ENCODE data around the gene MAP1LC3A. TPM values are rescaled to one million over a fixed set of nuclear protein-coding genes. Genes with fewer than 3 reads are reported as not detected.

The MAP1LC3A gene
- total RNA-seq, 6 experiments from 2014 or later, result 20.2 to 34.6 (median 23.9) TPM

GRCh38 chr20:34532320-34532719 lies 26.2 kb upstream of the MAP1LC3A start:
- Mint-ChIP-seq H3K4me1 (ENCODE audit: low read depth) (peaks cover 7% of the 10 kb centered on the region; the same call in 1 of the 2 replicates), H3K4me3 (no peak overlapping the region), H3K36me3 (ENCODE audit: low read depth) (peaks cover 21% of the 10 kb centered on the region), H3K27me3 (ENCODE audit: insufficient read depth) (peaks cover 1% of the 10 kb centered on the region; the same call in 1 of the 2 replicates), H3K9me3 (no peaks in the 10 kb centered on the region), H3K27ac (no peak overlapping the region; the same call in 1 of the 2 replicates)
- DNase-seq, result no peak
- no peak for TF ChIP-seq CTCF (IDR thresholded peaks at IDR 0.05)

GRCh38 chr20:34532756-34533155 lies 25.8 kb upstream of the MAP1LC3A start:
- H3K27me3 Mint-ChIP-seq (ENCODE audit: insufficient read depth), result peaks cover 1% of the 10 kb centered on the region; the same call in 1 of the 2 replicates
- DNase-seq, result no peak
- H3K4me1 Mint-ChIP-seq (ENCODE audit: low read depth), result peaks cover 6% of the 10 kb centered on the region; the same call in 1 of the 2 replicates
- TF ChIP-seq CTCF (IDR thresholded peaks at IDR 0.05), result no peak
- H3K9me3 Mint-ChIP-seq, result no peaks in the 10 kb centered on the region
- no peak overlapping the region; the same call in none of the 2 replicates for H3K27ac Mint-ChIP-seq
- H3K36me3 Mint-ChIP-seq (ENCODE audit: low read depth), result peaks cover 21% of the 10 kb centered on the region
- H3K4me3 Mint-ChIP-seq, result no peak overlapping the region

GRCh38 chr20:34534391-34535165 lies 23.9 kb upstream of the MAP1LC3A start:
- Mint-ChIP-seq H3K36me3 (ENCODE audit: low read depth) (peaks cover 27% of the 10 kb centered on the region), H3K4me1 (ENCODE audit: low read depth) (peaks cover 10% of the 10 kb centered on the region; the same call in 1 of the 2 replicates), H3K4me3 (no peak overlapping the region), H3K27ac (no peak overlapping the region; the same call in 1 of the 2 replicates), H3K9me3 (no peaks in the 10 kb centered on the region), H3K27me3 (ENCODE audit: insufficient read depth) (no peaks in the 10 kb centered on the region)
- no peak for DNase-seq
- no peak for TF ChIP-seq CTCF (IDR thresholded peaks at IDR 0.05)

GRCh38 chr20:34535301-34535840 lies 23.1 kb upstream of the MAP1LC3A start:
- H3K9me3 Mint-ChIP-seq, result no peaks in the 10 kb centered on the region
- no peak for DNase-seq
- no peak for TF ChIP-seq CTCF (IDR thresholded peaks at IDR 0.05)
- H3K27ac Mint-ChIP-seq, result no peak overlapping the region
- no peak overlapping the region for H3K4me3 Mint-ChIP-seq
- H3K36me3 Mint-ChIP-seq (ENCODE audit: low read depth), result peaks cover 29% of the 10 kb centered on the region
- peaks cover 2% of the 10 kb centered on the region; the same call in 1 of the 2 replicates for H3K27me3 Mint-ChIP-seq (ENCODE audit: insufficient read depth)
- H3K4me1 Mint-ChIP-seq (ENCODE audit: low read depth), result peaks cover 10% of the 10 kb centered on the region; the same call in 1 of the 2 replicates

- Mint-ChIP-seq H3K4me3 (no peak overlapping the region), H3K9me3 (no peaks in the 10 kb centered on the region), H3K4me1 (ENCODE audit: low read depth) (peaks cover 10% of the 10 kb centered on the region; the same call in 1 of the 2 replicates), H3K27me3 (ENCODE audit: insufficient read depth) (peaks cover 2% of the 10 kb centered on the region; the same call in 1 of the 2 replicates), H3K36me3 (ENCODE audit: low read depth) (peaks cover 34% of the 10 kb centered on the region), H3K27ac (no peak overlapping the region)
- DNase-seq, result no peak
- no peak for TF ChIP-seq CTCF (IDR thresholded peaks at IDR 0.05)
Measured at GRCh38 chr20:34535857-34536256, 22.7 kb upstream of the MAP1LC3A start.
